ENCODE data around the gene PRRT2.
"Not testable (repeated sequence)": the region's sequence is repeated elsewhere in the genome, so short reads cannot be mapped to it uniquely, and the experiment has no call there.

PRRT2 gene

DNA sequence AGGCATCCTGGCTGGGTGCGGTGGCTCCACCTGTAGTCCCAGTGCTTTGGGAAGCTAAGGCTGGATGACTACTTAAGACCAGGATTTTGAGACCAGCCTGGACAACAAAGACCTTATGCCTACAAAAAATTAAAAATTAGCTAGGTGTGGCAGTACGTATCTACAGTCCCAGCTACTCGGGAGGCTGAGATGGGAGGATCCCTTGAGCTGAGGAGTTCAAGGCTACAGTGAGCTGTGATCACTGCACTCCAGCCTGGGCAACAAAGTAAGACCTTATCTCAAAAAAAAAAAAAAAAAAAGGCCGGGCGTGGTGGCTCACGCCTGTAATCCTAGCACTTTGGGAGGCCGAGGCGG, 14.3 kb downstream of the PRRT2 start:
- H3K27me3 ChIP-seq (ENCODE audit: insufficient read depth, low read depth, severe bottlenecking): no peaks in the 10 kb centered on the region
- peak overlapping the region; percentile 98 for H3K27ac ChIP-seq
- DNase-seq: no peak
- TF ChIP-seq CTCF (IDR thresholded peaks at IDR 0.05; ENCODE audit: low read depth, low read length): no peak
- H3K36me3 ChIP-seq: no peaks in the 10 kb centered on the region
- no peak overlapping the region for H3K4me3 ChIP-seq (ENCODE audit: low read depth, low read length)
- H3K9me3 ChIP-seq (ENCODE audit: severe bottlenecking): no peaks in the 10 kb centered on the region

DNA sequence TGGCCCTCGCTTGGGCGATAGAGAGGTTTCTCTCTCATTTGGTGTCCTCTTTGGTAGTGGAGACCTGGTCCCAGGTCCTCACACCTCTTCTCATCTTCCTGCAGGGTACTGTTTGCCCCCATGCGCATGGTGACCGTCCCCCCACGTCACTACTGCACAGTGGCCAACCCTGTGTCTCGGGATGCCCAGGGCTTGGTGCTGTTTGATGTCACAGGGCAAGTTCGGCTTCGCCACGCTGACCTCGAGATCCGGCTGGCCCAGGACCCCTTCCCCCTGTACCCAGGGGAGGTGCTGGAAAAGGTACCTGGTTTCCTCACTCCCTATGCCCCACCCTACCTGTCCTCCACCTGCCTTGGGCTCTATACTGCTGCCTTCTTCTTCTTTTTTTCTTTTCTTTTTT, 18.8 kb downstream of the PRRT2 start:
- TF ChIP-seq CTCF (IDR thresholded peaks at IDR 0.05; ENCODE audit: low read depth, low read length): no peak
- Histone ChIP-seq H3K4me3 (ENCODE audit: low read depth, low read length) (no peak overlapping the region), H3K9me3 (ENCODE audit: severe bottlenecking) (no peaks in the 10 kb centered on the region), H3K27ac (no peak overlapping the region), H3K27me3 (ENCODE audit: insufficient read depth, low read depth, severe bottlenecking) (no peaks in the 10 kb centered on the region), H3K36me3 (no peaks in the 10 kb centered on the region)
- no peak for DNase-seq

DNA sequence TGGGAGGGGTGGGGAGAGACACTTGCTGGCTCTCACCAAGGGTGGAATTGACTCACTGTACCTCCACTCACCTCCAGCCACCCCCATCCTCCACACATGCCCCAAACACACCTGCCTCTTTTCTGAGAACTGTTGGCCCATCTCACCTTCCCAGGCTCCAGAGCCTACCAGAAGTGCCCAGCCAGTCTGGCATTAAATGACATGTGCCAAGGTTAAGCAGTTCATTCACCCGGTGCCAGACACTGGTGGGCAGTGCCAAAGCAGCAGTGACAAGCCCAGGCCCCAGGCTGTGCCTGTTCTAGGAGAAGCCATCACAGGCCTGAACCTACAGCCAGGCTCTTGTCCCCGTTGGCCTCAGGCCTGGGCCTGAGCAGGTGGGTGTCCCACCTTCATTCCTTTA, 19.5 kb downstream of the PRRT2 start:
- no peak overlapping the region for H3K4me3 ChIP-seq (ENCODE audit: low read depth, low read length)
- no peak for TF ChIP-seq CTCF (IDR thresholded peaks at IDR 0.05; ENCODE audit: low read depth, low read length)
- no peak overlapping the region for H3K27ac ChIP-seq
- no peaks in the 10 kb centered on the region for H3K9me3 ChIP-seq (ENCODE audit: severe bottlenecking)
- H3K36me3 ChIP-seq: no peaks in the 10 kb centered on the region
- no peaks in the 10 kb centered on the region for H3K27me3 ChIP-seq (ENCODE audit: insufficient read depth, low read depth, severe bottlenecking)
- DNase-seq: no peak

DNA sequence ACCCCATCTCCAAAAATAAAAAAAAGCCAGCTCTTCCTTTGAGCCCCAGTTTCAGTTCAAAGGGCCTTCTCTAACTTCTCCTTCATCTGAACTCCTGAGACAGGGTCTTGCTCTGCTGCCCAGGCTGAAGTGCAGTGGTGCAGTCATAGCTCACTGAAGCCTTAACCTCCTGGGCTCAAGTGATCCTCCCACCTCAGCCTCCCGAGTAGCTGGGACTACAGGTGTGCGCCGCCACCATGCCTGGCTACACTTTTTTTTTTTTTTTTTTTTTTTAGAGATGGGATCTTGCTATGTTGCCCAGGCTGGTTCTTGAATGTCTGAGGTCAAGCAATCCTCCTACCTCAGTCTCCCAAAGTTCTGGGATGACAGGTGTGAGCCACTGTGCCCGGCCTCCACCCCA, 21.2 kb downstream of the PRRT2 start:
- not testable (repeated sequence) for DNase-seq; H3K4me3 ChIP-seq (ENCODE audit: low read depth, low read length); H3K36me3 ChIP-seq; H3K27me3 ChIP-seq (ENCODE audit: insufficient read depth, low read depth, severe bottlenecking); H3K9me3 ChIP-seq (ENCODE audit: severe bottlenecking); H3K27ac ChIP-seq

GRCh38 chr16:29834079-29834478, 22.1 kb downstream of the PRRT2 start:
- no peak for DNase-seq
- Histone ChIP-seq H3K27me3 (ENCODE audit: insufficient read depth, low read depth, severe bottlenecking) (no peaks in the 10 kb centered on the region), H3K9me3 (ENCODE audit: severe bottlenecking) (no peaks in the 10 kb centered on the region), H3K36me3 (no peaks in the 10 kb centered on the region), H3K4me3 (ENCODE audit: low read depth, low read length) (no peak overlapping the region), H3K27ac (no peak overlapping the region)
- no peak for TF ChIP-seq CTCF (IDR thresholded peaks at IDR 0.05; ENCODE audit: low read depth, low read length)

DNA sequence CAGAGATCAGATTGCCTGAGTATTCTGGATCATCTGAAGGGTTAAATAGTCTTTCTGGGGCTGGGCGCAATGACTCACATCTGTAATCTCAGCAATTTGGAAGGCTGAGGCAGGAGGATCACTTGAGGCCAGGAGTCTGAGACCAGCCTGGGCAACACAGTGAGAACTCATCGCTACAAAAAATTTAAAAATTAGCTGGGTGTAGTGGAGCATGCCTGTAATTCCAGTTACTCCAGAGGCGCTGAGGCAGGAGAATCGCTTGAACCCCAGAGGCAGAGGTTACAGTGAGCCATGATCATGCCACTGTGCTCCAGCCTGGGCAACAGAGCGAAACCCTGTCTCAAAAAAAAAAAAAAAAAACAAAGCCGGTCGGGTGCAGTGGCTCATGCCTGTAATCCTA, 23.9 kb downstream of the PRRT2 start:
- no peak for DNase-seq
- no peak for TF ChIP-seq CTCF (IDR thresholded peaks at IDR 0.05; ENCODE audit: low read depth, low read length)
- H3K27me3 ChIP-seq (ENCODE audit: insufficient read depth, low read depth, severe bottlenecking): no peaks in the 10 kb centered on the region
- H3K36me3 ChIP-seq: no peaks in the 10 kb centered on the region
- H3K27ac ChIP-seq: no peak overlapping the region
- H3K4me3 ChIP-seq (ENCODE audit: low read depth, low read length): no peak overlapping the region
- H3K9me3 ChIP-seq (ENCODE audit: severe bottlenecking): no peaks in the 10 kb centered on the region
